Endothelial cell of umbilical vein (primary cell): Measurements from ENCODE around the gene LPIN1. TPM values are rescaled to one million over a fixed set of nuclear protein-coding genes. Genes with fewer than 3 reads are reported as not detected.

Source experiments
- BruUV-seq: library from RNA; stranded (reverse); fragments of 400-500 nt; replicated peaks from 2 replicates; lab custom pipeline; 2021; lab: Mats Ljungman, UMichigan
- CTCF ChIA-PET: fragments of 300-600, 350-600 bp; sonication (Branson Sonifier 250); formaldehyde crosslinking; loops from one replicate; lab custom pipeline; 2021; ENCODE audit warnings: antibody characterized with exemption, inconsistent platforms; lab: Charles Lee
- POLR2A ChIA-PET: fragments of 300-600, 350-600 bp; sonication (Branson Sonifier 250); formaldehyde crosslinking; loops from one replicate; lab custom pipeline; 2021; ENCODE audit warnings: antibody characterized with exemption, inconsistent platforms; lab: Charles Lee
- DNase-seq: peaks from one replicate; pipeline ENCODE4 v3.0.0-alpha.2; 2011; ENCODE audit warnings: low read depth, low spot score
- FAIRE-seq: peaks from 2 replicates; lab custom pipeline; 2011; peaks lifted over from hg19 to GRCh38; lab: Jason Lieb, UNC
- H2AFZ ChIP-seq: 2 replicates; pipeline ENCODE4 v1.6.0; 2012; ENCODE audit warnings: low read depth, low read length, control low read depth, inconsistent platforms
- H3K27ac ChIP-seq: 2 replicates; pipeline ENCODE4 v1.5.1; 2011; ENCODE audit warnings: low read depth, mild to moderate bottlenecking, control low read depth, low read length, moderate library complexity; ENCODE audit not compliant: insufficient read depth
- H3K27me3 ChIP-seq, 2 experiments: 2 replicates each; pipeline versions ENCODE4 v1.6.0 to v1.6.1; 2011; ENCODE audit warnings: low read length in 2 of 2, mixed read lengths in 1 of 2; ENCODE audit not compliant: control insufficient read depth in 2 of 2, insufficient read depth in 2 of 2
- H3K36me3 ChIP-seq, 2 experiments: 2 replicates in 1 of 2; 3 replicates in 1 of 2; pipeline ENCODE4 v1.5.1; 2011; ENCODE audit warnings: low read length in 2 of 2, mild to moderate bottlenecking in 1 of 2, moderate library complexity in 1 of 2; ENCODE audit not compliant: control insufficient read depth in 2 of 2, insufficient read depth in 2 of 2; ENCODE audit errors: extremely low read depth in 1 of 2
- H3K4me1 ChIP-seq: 3 replicates; pipeline ENCODE4 v1.5.1; 2011; ENCODE audit warnings: mild to moderate bottlenecking, low read length; ENCODE audit not compliant: control insufficient read depth, insufficient read depth; ENCODE audit errors: extremely low read depth
- H3K4me2 ChIP-seq: 2 replicates; pipeline ENCODE4 v1.6.1; 2011; ENCODE audit warnings: low read length, control low read depth, mixed read lengths; ENCODE audit not compliant: insufficient read depth
- H3K4me3 ChIP-seq, 3 experiments: fragments of 200-600 bp in 1 of 3; sonication (generic), shearing (Covaris generic) in 1 of 3; replicated peaks in 1 of 3; 2 replicates each; pipeline ENCODE4 v1.5.1; 2011 to 2016; ENCODE audit warnings: control low read depth in 3 of 3, low read length in 3 of 3, mild to moderate bottlenecking in 2 of 3, inconsistent platforms in 1 of 3, low read depth in 1 of 3, moderate library complexity in 1 of 3; ENCODE audit not compliant: insufficient read depth in 1 of 3
- H3K79me2 ChIP-seq: 2 replicates; pipeline ENCODE4 v1.6.0; 2012; ENCODE audit warnings: low read length, inconsistent platforms; ENCODE audit not compliant: control insufficient read depth, insufficient read depth
- H3K9ac ChIP-seq: replicated peaks from 2 replicates; pipeline ENCODE3; 2011; ENCODE audit warnings: low read length, control low read depth; ENCODE audit not compliant: insufficient read depth; ENCODE audit errors: extremely low read depth
- H3K9me1 ChIP-seq: replicated peaks from 3 replicates; pipeline ENCODE4 v1.6.0; 2011; ENCODE audit warnings: mild to moderate bottlenecking, low read length; ENCODE audit not compliant: control insufficient read depth, insufficient read depth; ENCODE audit errors: extremely low read depth
- H3K9me3 ChIP-seq: replicated peaks from 2 replicates; pipeline ENCODE4 v1.5.1; 2012; ENCODE audit warnings: low read length, inconsistent platforms; ENCODE audit not compliant: control insufficient read depth, insufficient read depth
- H4K20me1 ChIP-seq: replicated peaks from 2 replicates; pipeline ENCODE3; 2011; ENCODE audit warnings: mild to moderate bottlenecking, low read length; ENCODE audit not compliant: control insufficient read depth, insufficient read depth; ENCODE audit errors: extremely low read depth
- FOS ChIP-seq: IDR thresholded peaks from 2 replicates; pipeline ENCODE4 v1.6.1; 2011; ENCODE audit warnings: mild to moderate bottlenecking, low read length, moderate library complexity, borderline replicate concordance; ENCODE audit not compliant: insufficient read depth
- GATA2 ChIP-seq: IDR thresholded peaks from 2 replicates; pipeline ENCODE4 v1.7.0; 2011; ENCODE audit warnings: low read depth, mild to moderate bottlenecking, moderate library complexity, mixed read lengths, low read length; ENCODE audit not compliant: insufficient read length, insufficient read depth
- JUN ChIP-seq: IDR thresholded peaks from 2 replicates; pipeline ENCODE4 v1.6.1; 2011; ENCODE audit warnings: borderline replicate concordance, low read depth; ENCODE audit not compliant: insufficient read length, insufficient read depth
- MYC ChIP-seq: IDR thresholded peaks from one replicate; pipeline ENCODE4 v1.6.1; 2011; ENCODE audit warnings: mild to moderate bottlenecking, low read depth, low read length
- POLR2A ChIP-seq: IDR thresholded peaks from 2 replicates; pipeline ENCODE4 v1.6.1; 2012; ENCODE audit warnings: low read depth, mild to moderate bottlenecking, control low read depth, low read length
- POLR2AphosphoS5 ChIP-seq: IDR thresholded peaks from 2 replicates; pipeline ENCODE4 v1.6.1; 2012; ENCODE audit warnings: low read depth, mild to moderate bottlenecking, control low read depth, low read length, moderate library complexity; ENCODE audit not compliant: insufficient read depth
- dilution Hi-C: fragments of 300-500 bp; cut with MboI; formaldehyde crosslinking; loops from one replicate; pipeline ENCODE4 v1.15.0; 2019; ENCODE audit warnings: low sequenced_read_pairs; ENCODE audit not compliant: extremely low pct_ligation_motif_present
- intact Hi-C: fragments of 100-400 bp; cut with micrococcal nuclease; formaldehyde crosslinking; loops from one replicate; pipeline ENCODE4 v1.10.0; 2022
- polyA plus RNA-seq, 4 experiments: library from polyadenylated mRNA; depleted of rRNA in 3 of 4; stranded (reverse) in 3 of 4; unstranded in 1 of 4; fragments of >200 nt; gene quantifications; 2 replicates each; pipeline versions ENCODE4 v1.2.1 to v1.2.3, GENCODE V29; 2011 to 2012; ENCODE audit warnings: missing spikeins in 1 of 4
- total RNA-seq: library from RNA; stranded (reverse); gene quantifications from 2 replicates; pipeline ENCODE4 v1.2.3, GENCODE V29; 2021
- TF ChIP-seq, protein P1 (sequence below), 2 donors: IDR thresholded peaks; 1 replicate in 1 of 2; 2 replicates in 1 of 2; pipeline ENCODE4 v1.5.1; 2011; ENCODE audit warnings: low read length in 2 of 2, mild to moderate bottlenecking in 2 of 2, moderate library complexity in 2 of 2, control low read depth in 1 of 2, inconsistent platforms in 1 of 2, low read depth in 1 of 2; ENCODE audit not compliant: insufficient read depth in 1 of 2; ENCODE audit errors: extremely low read depth in 1 of 2

LPIN1 gene
- total and polyA plus RNA-seq, 2 donors (not counting 3 experiments of a cell fraction or from before 2014, with no cell fraction given): 26.6 to 80.4 TPM

DNA sequence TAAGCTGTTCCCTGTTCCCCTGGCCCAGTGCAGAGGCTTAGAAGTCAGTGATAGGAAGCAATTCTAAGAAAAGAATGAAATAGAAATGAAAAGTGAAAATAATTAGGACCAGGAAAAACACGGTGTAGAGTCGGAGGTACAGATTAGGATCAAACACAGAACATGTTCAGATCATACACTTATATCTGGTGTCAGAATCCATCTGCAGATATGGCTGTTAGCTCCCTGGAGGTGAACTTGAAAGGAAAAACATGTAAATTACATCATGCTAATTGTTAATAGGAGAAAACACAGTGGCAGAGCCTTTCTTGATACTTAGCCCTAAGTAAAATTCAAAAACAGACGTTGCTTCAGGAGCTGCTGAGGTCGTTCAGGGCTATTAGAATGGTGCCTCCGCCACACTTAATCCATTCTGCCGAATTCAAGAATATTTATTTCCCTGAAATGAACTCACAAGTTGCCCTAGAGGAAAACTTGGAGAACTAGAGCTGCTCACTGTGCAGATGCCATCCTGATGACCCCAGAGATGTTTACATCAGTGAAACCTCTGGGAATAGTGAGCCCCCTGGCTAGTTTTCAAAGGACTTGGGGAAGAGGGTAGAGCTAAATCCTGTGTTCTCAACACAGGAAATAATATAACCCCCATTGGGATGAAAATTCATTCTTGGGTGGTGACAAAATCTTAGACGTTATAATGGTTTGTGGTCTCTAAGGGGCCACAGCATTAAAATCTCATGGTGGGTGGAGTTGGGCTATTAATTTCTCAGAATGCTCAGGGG is 27.5 kb downstream of the LPIN1 start:
- no peak overlapping the region for H3K9ac ChIP-seq
- no peak for DNase-seq
- no peak overlapping the region for H3K4me2 ChIP-seq
- H3K4me1 ChIP-seq: peaks cover 26% of the 10 kb centered on the region
- no peak overlapping the region for H3K27ac ChIP-seq
- H2AFZ ChIP-seq: no peak overlapping the region
- H3K79me2 ChIP-seq: peaks cover 9% of the 10 kb centered on the region
- H3K27me3 ChIP-seq: no peaks in the 10 kb centered on the region
- dilution Hi-C loops: no loop called here
- no peak for FAIRE-seq
- intact Hi-C loops: no loop called here
- BruUV-seq: no TSS peak
- POLR2A ChIA-PET: no interaction called here
- CTCF ChIA-PET: interaction anchor here (0.7 to 2.5 kb wide), 9 partner anchors 11 to 641 kb away, joined by 3 to 10 read pairs (median 3); partner anchors contain the start of gene LPIN1
- no peaks in the 10 kb centered on the region for H4K20me1 ChIP-seq
- H3K9me3 ChIP-seq: no peaks in the 10 kb centered on the region
- no peak for TF ChIP-seq POLR2AphosphoS5
- no peak for TF ChIP-seq POLR2A
- TF ChIP-seq GATA2: no peak
- no peak for TF ChIP-seq MYC
- no peak for TF ChIP-seq JUN
- TF ChIP-seq FOS: no peak
- H3K9me1 ChIP-seq: no peaks in the 10 kb centered on the region
- H3K36me3 ChIP-seq: peaks cover 2 to 28% of the 10 kb centered on the region in 2 experiments
- H3K4me3 ChIP-seq: no peak overlapping the region

DNA sequence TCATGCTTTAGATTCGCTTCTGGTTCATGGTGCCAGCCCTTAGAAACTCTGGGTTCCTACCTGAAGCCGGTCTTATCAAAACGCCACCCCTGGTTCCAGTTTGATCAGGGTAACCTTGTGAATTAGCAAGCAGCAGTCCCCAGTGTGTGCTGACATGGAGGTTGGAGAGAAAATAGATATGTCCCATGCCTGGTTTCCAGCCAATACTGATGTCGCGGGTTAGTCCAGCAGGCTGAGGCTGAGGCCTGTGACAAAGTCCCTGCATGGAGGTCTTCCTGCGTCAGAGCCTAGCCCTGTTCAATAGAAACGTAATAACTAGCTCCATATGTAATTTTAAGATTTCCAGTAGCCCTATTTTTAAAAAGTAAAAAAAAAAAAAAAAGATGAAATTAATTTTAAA is 28.2 kb downstream of the LPIN1 start:
- H3K9ac ChIP-seq: no peak overlapping the region
- H3K4me3 ChIP-seq: no peak overlapping the region
- H3K9me3 ChIP-seq: no peaks in the 10 kb centered on the region
- no peak overlapping the region for H3K4me2 ChIP-seq
- peaks cover 2 to 27% of the 10 kb centered on the region in 2 experiments for H3K36me3 ChIP-seq
- peaks cover 8% of the 10 kb centered on the region for H3K79me2 ChIP-seq
- no peak for TF ChIP-seq MYC
- TF ChIP-seq, protein P1, sequence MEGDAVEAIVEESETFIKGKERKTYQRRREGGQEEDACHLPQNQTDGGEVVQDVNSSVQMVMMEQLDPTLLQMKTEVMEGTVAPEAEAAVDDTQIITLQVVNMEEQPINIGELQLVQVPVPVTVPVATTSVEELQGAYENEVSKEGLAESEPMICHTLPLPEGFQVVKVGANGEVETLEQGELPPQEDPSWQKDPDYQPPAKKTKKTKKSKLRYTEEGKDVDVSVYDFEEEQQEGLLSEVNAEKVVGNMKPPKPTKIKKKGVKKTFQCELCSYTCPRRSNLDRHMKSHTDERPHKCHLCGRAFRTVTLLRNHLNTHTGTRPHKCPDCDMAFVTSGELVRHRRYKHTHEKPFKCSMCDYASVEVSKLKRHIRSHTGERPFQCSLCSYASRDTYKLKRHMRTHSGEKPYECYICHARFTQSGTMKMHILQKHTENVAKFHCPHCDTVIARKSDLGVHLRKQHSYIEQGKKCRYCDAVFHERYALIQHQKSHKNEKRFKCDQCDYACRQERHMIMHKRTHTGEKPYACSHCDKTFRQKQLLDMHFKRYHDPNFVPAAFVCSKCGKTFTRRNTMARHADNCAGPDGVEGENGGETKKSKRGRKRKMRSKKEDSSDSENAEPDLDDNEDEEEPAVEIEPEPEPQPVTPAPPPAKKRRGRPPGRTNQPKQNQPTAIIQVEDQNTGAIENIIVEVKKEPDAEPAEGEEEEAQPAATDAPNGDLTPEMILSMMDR (IDR thresholded peaks at IDR 0.05; ENCODE audit: extremely low read depth in 1 of 2, insufficient read depth in 1 of 2, low read depth in 1 of 2, low read length in 2 of 2): no peak
- no peak for TF ChIP-seq GATA2
- no peak for TF ChIP-seq POLR2AphosphoS5
- peaks cover 27% of the 10 kb centered on the region for H3K4me1 ChIP-seq
- POLR2A ChIA-PET: no interaction called here
- no peaks in the 10 kb centered on the region for H3K27me3 ChIP-seq
- no peaks in the 10 kb centered on the region for H4K20me1 ChIP-seq
- intact Hi-C loops: no loop called here
- DNase-seq (no peak), FAIRE-seq (no peak)
- dilution Hi-C loops: no loop called here
- CTCF ChIA-PET: interaction anchor here (0.7 to 2.5 kb wide), 10 partner anchors 9 to 642 kb away, joined by 3 to 10 read pairs (median 3); partner anchors contain the start of gene LPIN1
- no peaks in the 10 kb centered on the region for H3K9me1 ChIP-seq
- BruUV-seq: no TSS peak
- H3K27ac ChIP-seq: no peak overlapping the region
- H2AFZ ChIP-seq: no peak overlapping the region
